SHP77 treated with DMSO at 0.1 percent for 48 hours (cell line): ENCODE measurements around the gene AFF2.

ENCODE experiments used
- DNase-seq: peaks from one replicate; lab custom pipeline; 2025; lab: John Stamatoyannopoulos, UW

The AFF2 gene

DNA sequence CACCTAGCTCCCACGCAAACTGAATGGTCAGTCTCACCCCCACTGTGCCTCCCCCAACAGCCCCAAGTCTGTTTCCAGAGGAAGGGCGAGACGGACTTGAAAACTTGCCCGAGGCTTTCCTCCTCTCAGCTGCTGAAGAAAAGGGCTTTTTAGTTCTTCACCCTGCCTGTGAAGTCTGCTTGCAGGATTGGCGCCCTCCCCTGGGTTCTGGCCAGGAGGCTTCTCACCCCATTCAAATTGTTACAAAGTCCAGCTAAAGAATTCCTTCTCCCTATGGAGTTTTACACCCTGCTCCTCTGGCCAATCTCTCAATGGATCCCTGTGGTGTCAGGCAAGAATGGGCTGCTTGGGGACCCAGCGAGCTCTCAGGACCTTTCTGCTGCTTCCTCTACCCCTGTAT, 241.0 kb downstream of the AFF2 start:
- no peak for DNase-seq

- no peak for DNase-seq
Observed at GRCh38 chrX:148755111-148755510, 254.7 kb downstream of the AFF2 start.

GRCh38 chrX:148763896-148764295, 263.5 kb downstream of the AFF2 start:
- DNase-seq = no peak

DNA sequence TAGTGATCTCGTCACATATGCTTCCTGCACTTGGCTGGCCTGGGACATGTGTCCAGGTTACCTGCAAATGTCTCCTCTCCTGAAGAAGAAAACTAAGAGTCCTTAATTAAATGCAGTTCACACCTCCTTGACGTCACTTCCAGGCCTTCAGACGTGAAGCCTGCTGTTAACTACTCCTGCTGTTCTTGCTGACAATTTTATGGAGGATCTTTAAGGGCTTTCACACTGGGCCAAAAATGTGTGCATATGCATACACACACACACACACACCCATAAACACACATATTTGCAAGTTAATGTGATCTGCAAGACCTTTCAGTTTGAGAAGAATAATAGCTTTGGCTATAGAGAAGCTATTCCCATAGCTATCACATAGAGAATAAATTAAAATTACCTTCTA, 267.9 kb downstream of the AFF2 start:
- DNase-seq = no peak

DNA sequence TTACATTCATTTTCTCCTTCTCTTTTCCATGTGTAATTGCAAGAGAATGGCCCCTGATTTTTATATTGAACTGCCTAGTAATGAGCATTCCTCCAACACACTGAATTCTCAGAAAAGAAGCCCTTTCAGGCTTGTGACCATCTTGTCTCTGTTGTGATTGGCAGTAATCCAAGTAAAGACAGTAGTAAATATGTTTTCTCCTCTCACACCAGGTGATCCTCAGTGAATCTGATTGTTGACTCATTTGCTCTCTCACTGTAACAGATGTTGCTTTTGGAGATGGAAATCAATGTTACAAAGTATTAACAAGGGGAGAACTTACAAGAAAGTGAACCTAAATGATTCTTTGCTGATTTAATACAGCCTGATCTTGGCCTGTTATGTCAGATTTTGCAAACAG, 271.0 kb downstream of the AFF2 start:
- no peak for DNase-seq

- no peak for DNase-seq
Observed at GRCh38 chrX:148774276-148774675, 273.9 kb downstream of the AFF2 start.

GRCh38 chrX:148784137-148784536, 283.7 kb downstream of the AFF2 start:
- no peak for DNase-seq

DNA sequence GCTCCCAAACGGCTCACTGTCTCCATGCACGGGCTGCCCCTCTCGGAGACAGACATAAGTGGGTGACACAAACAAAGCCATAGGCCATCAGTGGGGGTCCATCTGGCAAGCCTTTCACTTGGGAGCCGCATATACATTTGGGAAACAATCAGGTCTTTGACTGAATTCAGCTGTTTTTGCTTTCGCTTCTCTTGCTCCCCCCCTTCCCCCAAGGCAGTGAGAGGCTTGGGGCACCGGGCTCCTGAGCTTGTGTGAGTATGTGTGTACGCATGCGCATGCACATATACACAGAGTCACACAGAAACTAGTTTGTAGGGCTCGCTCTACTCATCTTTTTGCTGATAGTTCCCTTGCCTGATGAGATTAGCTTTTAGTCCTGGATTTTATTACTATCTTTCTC, 284.4 kb downstream of the AFF2 start:
- no peak for DNase-seq

GRCh38 chrX:148785256-148785655, 284.8 kb downstream of the AFF2 start:
- no peak for DNase-seq

DNA sequence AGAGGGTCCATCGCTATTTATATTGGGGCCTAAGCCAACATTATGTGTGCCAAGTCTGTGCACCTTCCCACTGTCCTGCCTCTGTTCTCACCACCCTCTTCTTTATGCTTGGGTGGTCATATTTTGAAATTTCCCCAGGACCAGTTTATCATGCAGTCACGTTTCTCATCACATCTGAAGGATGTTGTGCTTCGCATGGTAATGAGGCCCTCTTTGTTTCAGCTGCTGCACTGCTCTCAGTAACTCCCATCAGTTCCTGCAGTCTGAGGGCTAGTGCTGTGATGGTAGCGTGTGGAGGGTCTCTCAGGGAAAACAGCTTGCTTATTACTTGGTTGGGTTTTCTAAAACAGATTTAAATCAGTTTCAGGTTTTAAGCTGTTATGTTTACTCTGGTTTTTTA, 288.0 kb downstream of the AFF2 start:
- DNase-seq = no peak

- DNase-seq = no peak
Observed at GRCh38 chrX:148794350-148794749, 293.9 kb downstream of the AFF2 start.

- no peak for DNase-seq
Observed at GRCh38 chrX:148804579-148805355, 304.4 kb downstream of the AFF2 start.

- no peak for DNase-seq
Observed at GRCh38 chrX:148806145-148806870, 305.9 kb downstream of the AFF2 start.

GRCh38 chrX:148808833-148809232, 308.4 kb downstream of the AFF2 start:
- no peak for DNase-seq

DNA sequence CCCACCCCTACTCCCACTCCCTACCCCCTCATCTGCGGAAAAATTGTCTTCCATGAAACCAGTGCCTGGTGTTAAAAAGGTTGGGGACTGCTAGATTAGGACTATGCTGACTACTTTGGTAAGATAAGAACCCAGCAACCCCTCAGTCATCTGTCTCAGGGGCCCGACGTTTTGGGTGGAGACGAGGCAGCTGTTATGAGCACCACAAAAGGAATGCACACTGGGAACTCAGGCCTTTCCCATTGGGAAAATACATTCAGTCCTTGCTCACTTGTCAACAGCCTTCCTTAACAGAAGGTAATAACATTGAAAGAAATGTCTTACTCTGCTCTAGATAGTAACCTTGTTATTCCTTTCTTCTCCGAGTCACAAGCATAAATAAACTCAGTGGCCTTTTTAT, 310.8 kb downstream of the AFF2 start:
- no peak for DNase-seq

- no peak for DNase-seq
Observed at GRCh38 chrX:148813422-148813821, 313.0 kb downstream of the AFF2 start.

GRCh38 chrX:148813967-148814366, 313.6 kb downstream of the AFF2 start:
- no peak for DNase-seq

GRCh38 chrX:148815218-148815961, 315.0 kb downstream of the AFF2 start:
- DNase-seq = no peak

DNA sequence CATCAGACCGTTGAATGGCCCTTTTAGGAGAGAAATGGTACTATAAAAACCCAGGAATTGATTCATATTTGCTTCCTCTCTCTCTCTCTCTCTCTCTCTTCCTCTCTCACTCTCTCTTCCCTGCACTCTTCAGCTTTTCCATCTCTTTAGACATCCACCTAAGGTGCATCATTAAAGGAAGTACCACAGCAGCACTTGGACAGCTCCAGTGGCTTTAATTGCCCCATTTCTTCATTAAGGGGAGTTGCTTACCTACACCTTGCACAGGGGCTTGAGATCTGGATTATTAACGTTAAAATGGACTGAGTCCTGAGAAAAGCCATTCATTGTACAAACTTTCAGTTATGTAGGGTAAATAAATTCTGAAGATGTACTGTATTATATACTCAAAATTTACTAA, 323.6 kb downstream of the AFF2 start:
- no peak for DNase-seq

DNA sequence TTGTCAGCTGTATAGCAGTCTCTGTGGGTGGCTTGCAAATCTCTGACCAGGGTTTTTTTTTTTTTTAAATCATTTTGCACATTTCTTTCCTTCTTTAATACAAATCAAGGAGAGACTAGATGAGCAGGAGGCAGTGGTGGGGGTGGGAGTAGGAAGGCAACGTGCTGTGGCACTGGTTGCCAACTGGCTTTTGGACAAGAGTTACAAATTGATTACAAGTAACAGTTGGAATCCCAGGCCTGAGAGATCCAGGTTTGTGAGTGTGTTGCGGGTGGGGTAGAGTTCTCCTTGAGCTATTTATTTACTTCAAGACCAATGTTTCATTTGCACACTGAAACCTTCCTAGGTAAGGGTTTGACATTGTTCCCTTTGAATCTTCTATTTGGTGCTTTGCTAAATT, 325.3 kb downstream of the AFF2 start:
- no peak for DNase-seq

DNA sequence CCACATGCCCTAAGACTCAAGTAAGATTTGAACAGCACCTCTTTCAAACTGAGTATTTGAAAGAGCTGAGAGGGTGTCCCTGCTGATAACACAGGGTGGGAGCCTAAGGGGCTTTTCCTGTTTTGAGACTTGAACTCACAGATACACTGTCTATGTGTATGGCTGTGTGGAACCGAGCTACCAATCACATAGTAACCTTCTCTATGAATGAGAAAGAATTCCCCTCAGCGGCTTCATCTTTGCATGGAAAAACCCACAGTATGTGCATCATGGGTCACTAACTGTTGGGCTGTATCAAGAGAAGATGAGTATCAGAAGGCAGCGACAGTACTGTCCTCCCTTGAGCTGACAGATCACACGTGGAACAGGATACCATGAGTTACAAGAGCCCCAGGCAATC, 336.3 kb downstream of the AFF2 start:
- no peak for DNase-seq

- no peak for DNase-seq
Observed at GRCh38 chrX:148850631-148851030, 350.2 kb downstream of the AFF2 start.

GRCh38 chrX:148854306-148854705, 353.9 kb downstream of the AFF2 start:
- no peak for DNase-seq
